Measurements from ENCODE around the gene MYO3B. TPM values are rescaled to one million over a fixed set of nuclear protein-coding genes. Genes with fewer than 3 reads are reported as not detected.
"Not testable (repeated sequence)": the region's sequence is repeated elsewhere in the genome, so short reads cannot be mapped to it uniquely, and the experiment has no call there.

MYO3B gene
- total RNA-seq, 2 donors from 2014 or later: 2.0 to 4.7 TPM

GRCh38 chr2:170466632-170467031 lies 288.7 kb downstream of the MYO3B start:
- DNase-seq (no peak), ATAC-seq (no peak)
- Histone ChIP-seq H3K36me3 (replicated peaks in 1 of 2; ENCODE audit: insufficient read depth in 1 of 2, low read depth in 2 of 2) (no peaks in the 10 kb centered on the region), H3K27me3 (no peaks in the 10 kb centered on the region), H3K4me1 (no peaks in the 10 kb centered on the region), H3K27ac (no peak overlapping the region), H3K4me3 (no peak overlapping the region), H3K9me3 (no peaks in the 10 kb centered on the region)
- no peak for TF ChIP-seq POLR2A (IDR thresholded peaks at IDR 0.05)
- TF ChIP-seq, protein P1, sequence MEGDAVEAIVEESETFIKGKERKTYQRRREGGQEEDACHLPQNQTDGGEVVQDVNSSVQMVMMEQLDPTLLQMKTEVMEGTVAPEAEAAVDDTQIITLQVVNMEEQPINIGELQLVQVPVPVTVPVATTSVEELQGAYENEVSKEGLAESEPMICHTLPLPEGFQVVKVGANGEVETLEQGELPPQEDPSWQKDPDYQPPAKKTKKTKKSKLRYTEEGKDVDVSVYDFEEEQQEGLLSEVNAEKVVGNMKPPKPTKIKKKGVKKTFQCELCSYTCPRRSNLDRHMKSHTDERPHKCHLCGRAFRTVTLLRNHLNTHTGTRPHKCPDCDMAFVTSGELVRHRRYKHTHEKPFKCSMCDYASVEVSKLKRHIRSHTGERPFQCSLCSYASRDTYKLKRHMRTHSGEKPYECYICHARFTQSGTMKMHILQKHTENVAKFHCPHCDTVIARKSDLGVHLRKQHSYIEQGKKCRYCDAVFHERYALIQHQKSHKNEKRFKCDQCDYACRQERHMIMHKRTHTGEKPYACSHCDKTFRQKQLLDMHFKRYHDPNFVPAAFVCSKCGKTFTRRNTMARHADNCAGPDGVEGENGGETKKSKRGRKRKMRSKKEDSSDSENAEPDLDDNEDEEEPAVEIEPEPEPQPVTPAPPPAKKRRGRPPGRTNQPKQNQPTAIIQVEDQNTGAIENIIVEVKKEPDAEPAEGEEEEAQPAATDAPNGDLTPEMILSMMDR (IDR thresholded peaks at IDR 0.05): no peak
- intact Hi-C loops (cut with DNase I): no loop called here
- 84 to 91% methylated on average over 8 of the region's 8 CpGs for WGBS, 2 donors

DNA sequence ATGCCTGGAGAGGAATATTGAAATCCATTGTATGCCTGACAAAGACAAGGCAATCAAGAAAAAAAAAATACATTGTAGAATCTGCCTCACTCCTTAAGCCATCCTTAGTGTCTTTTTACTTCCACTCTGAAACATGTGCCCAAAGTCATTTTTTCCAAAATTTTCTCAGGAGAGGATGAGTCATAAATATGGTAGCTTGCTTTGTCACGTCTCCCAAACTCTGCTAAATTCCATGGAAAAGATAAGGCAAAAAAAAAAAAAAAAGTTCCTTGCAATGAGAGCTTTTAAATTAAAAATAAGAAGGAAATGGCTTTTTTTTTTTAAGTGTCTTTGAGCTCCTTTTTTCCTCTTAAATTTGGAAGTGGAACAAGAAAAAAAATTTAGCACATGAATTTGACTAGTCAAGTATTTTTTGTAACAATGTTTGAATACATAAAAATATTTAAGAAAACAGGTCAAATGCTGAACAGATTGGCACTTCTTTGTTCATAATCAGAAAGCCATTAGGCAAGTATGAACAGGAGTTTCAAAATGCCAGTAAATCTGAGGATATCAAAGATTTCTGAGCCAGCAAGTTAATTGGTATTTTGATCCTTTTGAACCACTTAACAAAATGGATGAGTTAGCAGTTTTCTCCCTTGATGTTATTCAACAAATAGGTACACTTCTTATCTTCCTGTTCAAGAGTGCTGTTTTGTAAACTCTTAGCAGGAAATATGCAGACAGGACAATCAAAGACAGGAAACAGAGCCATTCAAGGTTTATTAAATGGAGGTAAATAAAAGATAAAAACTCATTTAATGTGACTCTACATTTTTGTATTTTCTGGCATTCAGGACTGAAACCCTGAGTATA lies 289.8 kb downstream of the MYO3B start:
- no peak overlapping the region for H3K4me3 ChIP-seq
- no peaks in the 10 kb centered on the region for H3K36me3 ChIP-seq (replicated peaks in 1 of 2; ENCODE audit: insufficient read depth in 1 of 2, low read depth in 2 of 2)
- H3K27ac ChIP-seq: no peak overlapping the region
- no peaks in the 10 kb centered on the region for H3K27me3 ChIP-seq
- intact Hi-C loops (cut with DNase I): no loop called here
- H3K9me3 ChIP-seq: no peaks in the 10 kb centered on the region
- TF ChIP-seq, protein P1 (IDR thresholded peaks at IDR 0.05): no peak
- TF ChIP-seq POLR2A (IDR thresholded peaks at IDR 0.05): no peak
- WGBS, 2 donors: 43 to 56% methylated on average over 1 of the region's 1 CpG
- H3K4me1 ChIP-seq: no peaks in the 10 kb centered on the region
- DNase-seq (no peak), ATAC-seq (no peak)

- ATAC-seq: no peak
- Histone ChIP-seq H3K36me3 (replicated peaks in 1 of 2; ENCODE audit: insufficient read depth in 1 of 2, low read depth in 2 of 2) (no peaks in the 10 kb centered on the region), H3K27ac (no peak overlapping the region), H3K9me3 (no peaks in the 10 kb centered on the region), H3K4me3 (no peak overlapping the region), H3K27me3 (no peaks in the 10 kb centered on the region), H3K4me1 (no peaks in the 10 kb centered on the region)
- intact Hi-C loops (cut with DNase I): no loop called here
- 64 to 77% methylated on average over 4 of the region's 4 CpGs for WGBS, 2 donors
- no peak for DNase-seq
- TF ChIP-seq, protein P1 (IDR thresholded peaks at IDR 0.05): no peak
- no peak for TF ChIP-seq POLR2A (IDR thresholded peaks at IDR 0.05)
Observed at GRCh38 chr2:170468557-170468956, 290.6 kb downstream of the MYO3B start.

GRCh38 chr2:170472498-170472897 lies 294.6 kb downstream of the MYO3B start:
- not testable (repeated sequence) for ATAC-seq

DNA sequence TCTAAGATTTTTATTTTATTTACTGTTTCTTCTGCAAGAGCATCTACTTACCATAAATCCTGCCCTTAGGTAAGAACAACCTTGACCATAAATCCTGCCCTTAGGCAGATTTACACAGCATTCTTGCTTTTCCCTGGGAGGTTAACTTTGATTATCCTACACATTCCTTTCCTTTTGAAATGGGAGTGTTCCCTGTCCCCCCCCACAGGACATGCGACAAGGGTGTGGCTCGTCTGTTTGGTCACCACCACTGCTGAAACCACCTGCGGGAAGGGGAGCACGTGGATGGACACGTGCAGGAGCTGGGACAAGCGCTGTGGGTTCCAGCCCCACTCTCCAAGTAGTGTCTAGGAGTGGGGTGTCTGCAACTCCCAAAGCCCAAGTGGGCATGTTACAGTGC lies 297.9 kb downstream of the MYO3B start:
- WGBS, 2 donors: 57 to 62% methylated on average over 6 of the region's 6 CpGs
- Histone ChIP-seq H3K4me3 (no peak overlapping the region), H3K9me3 (no peaks in the 10 kb centered on the region), H3K4me1 (no peaks in the 10 kb centered on the region), H3K36me3 (replicated peaks in 1 of 2; ENCODE audit: insufficient read depth in 1 of 2, low read depth in 2 of 2) (no peaks in the 10 kb centered on the region), H3K27ac (no peak overlapping the region), H3K27me3 (no peaks in the 10 kb centered on the region)
- no peak for DNase-seq
- intact Hi-C loops (cut with DNase I): no loop called here
- no peak for TF ChIP-seq POLR2A (IDR thresholded peaks at IDR 0.05)
- TF ChIP-seq, protein P1 (IDR thresholded peaks at IDR 0.05): no peak
- ATAC-seq: no peak

More at GRCh38 chr2:170472498-170472897, 294.6 kb downstream of the MYO3B start:
- H3K27ac ChIP-seq; H3K9me3 ChIP-seq; H3K36me3 ChIP-seq (replicated peaks in 1 of 2; ENCODE audit: insufficient read depth in 1 of 2, low read depth in 2 of 2); intact Hi-C loops (cut with DNase I); DNase-seq; H3K4me1 ChIP-seq; H3K27me3 ChIP-seq; H3K4me3 ChIP-seq: not testable (repeated sequence)
- 91 to 99% methylated on average over 4 of the region's 4 CpGs for WGBS, 2 donors

All from body of pancreas (tissue), 4 donors.